ENCODE data around the gene CASKIN2. TPM values are rescaled to one million over a fixed set of nuclear protein-coding genes. Genes with fewer than 3 reads are reported as not detected.

The CASKIN2 gene
- total RNA-seq, 4 donors from 2014 or later = 13.7 to 46.0 (median 15.6) TPM

GRCh38 chr17:75551266-75551665 is 35.9 kb upstream of the CASKIN2 start:
- WGBS, 2 donors (ENCODE audit: low coverage in 1 of 2) = 69 to 100% methylated on average over 2 to 3 of the region's 7 CpGs

GRCh38 chr17:75550139-75550465 is 34.8 kb upstream of the CASKIN2 start:
- Histone ChIP-seq H3K4me1 (peaks cover 0 to 6% (median 0%) of the 10 kb centered on the region in 3 donors), H3K9me3 (no peaks in the 10 kb centered on the region), H3K27ac (no peak overlapping the region), H3K4me3 (no peak overlapping the region), H3K36me3 (no peaks in the 10 kb centered on the region), H3K27me3 (no peaks in the 10 kb centered on the region)
- WGBS, 2 donors (ENCODE audit: low coverage in 1 of 2) = no CpG with 5 or more reads among the region's 4 CpGs
- TF ChIP-seq POLR2A (IDR thresholded peaks at IDR 0.05) = no peak
- no peak for ATAC-seq

More at GRCh38 chr17:75551266-75551665, 35.9 kb upstream of the CASKIN2 start:
- H3K4me1 ChIP-seq = peaks cover 0 to 6% (median 0%) of the 10 kb centered on the region in 3 donors
- ATAC-seq = no peak
- no peaks in the 10 kb centered on the region for H3K36me3 ChIP-seq
- no peaks in the 10 kb centered on the region for H3K9me3 ChIP-seq
- H3K27ac ChIP-seq = no peak overlapping the region
- no peak overlapping the region for H3K4me3 ChIP-seq
- no peaks in the 10 kb centered on the region for H3K27me3 ChIP-seq
- no peak for TF ChIP-seq POLR2AphosphoS5 (IDR thresholded peaks at IDR 0.05)
- TF ChIP-seq EP300 (IDR thresholded peaks at IDR 0.05) = no peak
- TF ChIP-seq POLR2A (IDR thresholded peaks at IDR 0.05) = no peak
- TF ChIP-seq CTCF (IDR thresholded peaks at IDR 0.05) = no peak

- H3K4me3 ChIP-seq = no peak overlapping the region
- H3K36me3 ChIP-seq = no peaks in the 10 kb centered on the region
- no peak overlapping the region for H3K27ac ChIP-seq
- no peak for ATAC-seq
- no peaks in the 10 kb centered on the region for H3K27me3 ChIP-seq
- TF ChIP-seq POLR2AphosphoS5 (IDR thresholded peaks at IDR 0.05) (no peak), CTCF (IDR thresholded peaks at IDR 0.05) (no peak), POLR2A (IDR thresholded peaks at IDR 0.05) (no peak), EP300 (IDR thresholded peaks at IDR 0.05) (no peak)
- H3K9me3 ChIP-seq = no peaks in the 10 kb centered on the region
- WGBS, 2 donors (ENCODE audit: low coverage in 1 of 2) = 79% methylated on average over 7 of the region's 22 CpGs; no CpG with 5 or more reads in 1 of the 2 donors
- peaks cover 0 to 6% (median 0%) of the 10 kb centered on the region in 3 donors for H3K4me1 ChIP-seq
Measured at GRCh38 chr17:75549246-75550138, 34.2 kb upstream of the CASKIN2 start.

GRCh38 chr17:75548813-75549212 is 33.5 kb upstream of the CASKIN2 start:
- Histone ChIP-seq H3K9me3 (no peaks in the 10 kb centered on the region), H3K4me1 (peaks cover 0 to 6% (median 0%) of the 10 kb centered on the region in 3 donors), H3K27me3 (no peaks in the 10 kb centered on the region), H3K27ac (no peak overlapping the region), H3K36me3 (no peaks in the 10 kb centered on the region), H3K4me3 (no peak overlapping the region)
- WGBS, 2 donors (ENCODE audit: low coverage in 1 of 2) = 50 to 100% methylated on average over 1 of the region's 5 CpGs
- no peak for ATAC-seq
- TF ChIP-seq POLR2A (IDR thresholded peaks at IDR 0.05) (no peak), CTCF (IDR thresholded peaks at IDR 0.05) (no peak), POLR2AphosphoS5 (IDR thresholded peaks at IDR 0.05) (no peak), EP300 (IDR thresholded peaks at IDR 0.05) (no peak)

- H3K27ac ChIP-seq = no peak overlapping the region
- WGBS, 2 donors (ENCODE audit: low coverage in 1 of 2) = 92% methylated on average over 2 to 6 of the region's 9 CpGs
Measured at GRCh38 chr17:75547091-75547490, 31.8 kb upstream of the CASKIN2 start.

More at GRCh38 chr17:75547091-75547490, 31.8 kb upstream of the CASKIN2 start:
- Histone ChIP-seq H3K4me3 (no peak overlapping the region), H3K27me3 (no peaks in the 10 kb centered on the region), H3K4me1 (no peaks in the 10 kb centered on the region), H3K9me3 (no peaks in the 10 kb centered on the region), H3K36me3 (no peaks in the 10 kb centered on the region)
- TF ChIP-seq CTCF (IDR thresholded peaks at IDR 0.05) = no peak
- TF ChIP-seq POLR2AphosphoS5 (IDR thresholded peaks at IDR 0.05) = no peak
- TF ChIP-seq EP300 (IDR thresholded peaks at IDR 0.05) = no peak
- no peak for TF ChIP-seq POLR2A (IDR thresholded peaks at IDR 0.05)
- no peak for ATAC-seq
